SKM-1 treated with dmso at 0.1 percent for 144 hours (cell line): ENCODE measurements around the gene CHST6.
"Not testable (repeated sequence)": the region's sequence is repeated elsewhere in the genome, so short reads cannot be mapped to it uniquely, and the experiment has no call there.

ENCODE experiments used
- DNase-seq: peaks from one replicate; lab custom pipeline; 2025; ENCODE audit not compliant: unreplicated experiment; lab: John Stamatoyannopoulos, UW

The CHST6 gene

DNA sequence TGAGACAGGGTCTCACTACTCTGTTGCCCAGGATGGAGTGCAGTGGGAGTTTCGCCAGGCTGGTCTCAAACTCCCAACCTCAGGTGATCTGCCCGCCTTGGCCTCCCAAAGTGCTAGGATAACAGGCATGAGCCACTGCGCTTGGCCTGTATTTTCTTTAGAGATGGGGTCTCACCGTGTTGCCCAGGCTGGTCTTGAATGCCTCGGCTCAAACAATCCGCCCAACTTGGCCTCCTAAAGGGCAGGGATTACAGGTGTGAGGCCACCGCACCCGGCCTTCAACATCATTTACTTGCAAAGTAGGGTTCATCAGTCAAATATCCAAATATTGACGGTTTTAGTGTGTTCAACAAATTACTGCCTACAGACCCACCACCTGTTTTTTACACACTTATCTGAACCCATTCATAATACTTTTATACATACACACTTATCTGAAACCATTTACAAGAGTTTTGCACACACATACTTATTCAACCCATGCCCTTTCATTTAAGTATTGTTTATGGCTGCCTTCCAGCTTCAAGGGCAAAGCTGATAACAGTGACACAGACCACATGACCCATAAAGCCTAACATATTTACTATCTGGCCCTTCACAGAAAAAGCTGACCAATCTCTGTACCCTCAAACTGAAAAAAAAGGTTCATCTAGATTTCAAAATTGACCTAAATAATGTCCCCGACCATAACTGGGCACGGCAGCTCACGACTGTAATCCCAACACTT lies 42.6 kb downstream of the CHST6 start:
- no peak for DNase-seq

DNA sequence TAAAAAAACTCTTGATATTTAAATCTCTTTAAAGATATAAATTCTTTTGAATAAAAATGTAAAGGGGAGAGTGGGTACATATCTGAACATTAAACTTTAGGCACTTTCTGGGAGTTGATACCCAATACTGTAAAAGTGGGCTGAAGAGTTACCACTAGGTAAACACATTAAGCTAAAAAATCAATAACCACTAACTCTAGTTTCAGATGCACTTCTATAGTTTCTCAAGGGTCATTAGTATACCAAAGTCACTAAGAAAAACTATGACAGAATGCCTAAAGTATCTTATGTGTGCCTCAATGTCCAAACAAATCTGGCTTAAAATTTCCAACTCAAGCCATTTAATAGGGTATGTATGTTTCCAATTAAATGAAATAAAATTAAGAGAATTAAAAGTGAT lies 48.8 kb downstream of the CHST6 start:
- no peak for DNase-seq

DNA sequence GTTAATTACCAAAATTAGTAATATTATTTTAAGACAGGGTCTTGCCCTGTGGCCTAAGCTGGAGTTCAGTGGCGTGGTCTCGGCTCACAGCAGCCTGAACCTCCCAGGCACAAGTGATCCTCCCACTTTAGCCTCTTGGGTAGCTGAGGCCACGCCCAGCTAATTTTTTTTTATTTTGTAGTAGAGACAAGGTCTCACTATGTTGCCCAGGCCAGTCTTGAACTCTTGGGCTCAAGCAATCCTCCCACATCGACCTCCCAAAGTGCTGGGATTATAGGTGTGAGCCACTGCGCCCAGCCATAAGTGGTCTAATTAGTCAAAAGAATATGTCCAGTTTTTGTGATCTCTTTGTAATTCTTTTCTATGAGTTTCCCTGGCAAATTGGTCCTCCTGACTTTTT lies 49.9 kb downstream of the CHST6 start:
- no peak for DNase-seq

DNA sequence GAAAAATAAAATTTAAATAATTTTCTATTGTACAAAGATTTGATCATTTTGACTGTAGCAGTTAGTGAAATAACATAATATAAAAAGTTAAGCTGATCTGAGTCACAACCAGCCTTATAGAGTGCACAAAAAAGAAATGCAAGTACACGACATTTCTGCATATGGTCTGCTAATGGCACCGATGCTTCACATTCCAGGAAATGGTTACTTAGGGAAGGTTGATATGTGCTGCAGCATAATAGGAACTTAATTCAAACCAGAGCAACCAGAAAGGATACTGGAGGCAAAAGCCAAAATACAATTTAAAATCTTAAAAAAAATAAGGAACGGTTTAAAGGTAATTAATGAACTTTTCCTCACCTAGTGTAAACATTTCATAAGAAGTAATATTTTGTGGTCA lies 51.9 kb downstream of the CHST6 start:
- no peak for DNase-seq

DNA sequence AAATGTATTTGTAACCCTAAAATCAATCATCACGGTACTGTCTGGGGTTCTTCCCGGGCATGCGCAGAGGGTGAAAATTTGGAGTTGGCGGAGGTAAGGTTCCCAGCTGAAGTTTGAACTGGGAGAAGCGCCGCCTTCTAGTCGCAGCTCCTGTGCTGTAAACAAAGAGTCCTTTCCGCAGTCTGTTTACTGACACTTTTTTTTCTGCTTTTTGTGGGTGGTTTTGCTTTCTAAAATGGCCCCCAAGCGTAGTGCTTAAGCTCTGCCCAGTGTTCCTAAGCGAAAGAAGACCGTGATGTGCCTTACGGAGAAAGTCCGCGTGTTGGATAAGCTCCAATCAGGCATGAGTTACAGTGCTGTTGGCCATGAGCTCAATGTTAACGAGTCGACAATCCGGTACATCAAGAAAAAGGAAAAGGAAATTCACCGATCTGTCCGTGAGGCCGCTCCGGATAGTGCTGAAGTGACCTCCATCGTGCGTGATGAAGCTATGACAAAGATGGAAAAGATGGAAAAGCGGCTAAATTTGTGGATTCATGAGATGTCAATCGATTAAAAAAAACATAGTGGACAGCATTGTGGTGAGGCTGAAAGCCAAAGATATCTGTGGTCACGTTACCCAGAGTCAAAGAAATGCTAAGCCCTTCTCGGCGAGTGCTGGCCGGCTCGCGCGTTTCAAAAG lies 61.4 kb downstream of the CHST6 start:
- DNase-seq, result no peak

DNA sequence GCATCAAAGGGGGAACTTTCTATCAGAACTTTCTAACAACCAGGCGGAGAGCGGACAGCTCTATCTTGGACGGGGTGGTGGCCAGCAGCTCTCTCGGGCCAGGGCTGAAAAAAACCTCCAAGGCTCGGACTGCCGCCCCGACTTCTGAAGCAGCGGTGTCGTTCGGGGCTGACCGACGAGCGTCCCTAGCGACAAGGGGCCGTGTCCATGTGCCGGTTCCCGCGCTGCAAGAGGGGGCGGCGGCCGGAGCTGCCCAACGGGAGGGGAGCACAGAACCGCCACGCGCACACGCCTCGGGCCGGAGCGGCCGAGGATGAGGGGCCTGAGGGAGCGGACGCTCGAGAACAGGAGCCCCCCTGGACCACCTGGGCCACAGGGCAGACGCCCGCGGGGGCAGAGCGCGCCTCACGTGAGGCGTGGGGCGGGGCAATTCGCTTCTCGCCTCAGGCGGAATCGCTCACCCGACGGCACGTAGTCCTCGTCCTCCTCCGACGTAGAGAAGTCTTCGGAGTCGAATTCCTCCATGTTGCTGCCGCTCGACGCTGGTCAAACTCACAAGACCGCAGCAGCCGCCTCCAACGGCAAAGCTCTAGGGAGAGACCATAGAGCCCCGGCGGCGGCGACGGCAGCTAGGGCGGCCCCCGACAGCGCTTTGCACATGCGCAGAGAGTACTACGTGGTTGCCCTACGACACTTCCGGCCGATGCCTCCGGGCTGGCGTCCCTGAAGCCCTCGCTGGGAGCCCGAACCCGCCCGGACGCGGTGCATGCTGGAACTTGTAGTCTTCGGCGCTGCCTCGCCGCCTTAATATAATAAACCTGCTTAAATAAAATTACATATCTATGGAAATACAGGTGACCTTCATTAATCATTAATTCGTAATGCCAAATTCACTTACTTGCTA lies 62.2 kb downstream of the CHST6 start, which contains the start of gene CFDP1:
Gene CFDP1, minus strand, starts transcription at position 676 of the 904 bp plus-strand sequence. Its CDS starts 151 bp downstream, at position 525.
- peak; percentile 90 for DNase-seq

DNA sequence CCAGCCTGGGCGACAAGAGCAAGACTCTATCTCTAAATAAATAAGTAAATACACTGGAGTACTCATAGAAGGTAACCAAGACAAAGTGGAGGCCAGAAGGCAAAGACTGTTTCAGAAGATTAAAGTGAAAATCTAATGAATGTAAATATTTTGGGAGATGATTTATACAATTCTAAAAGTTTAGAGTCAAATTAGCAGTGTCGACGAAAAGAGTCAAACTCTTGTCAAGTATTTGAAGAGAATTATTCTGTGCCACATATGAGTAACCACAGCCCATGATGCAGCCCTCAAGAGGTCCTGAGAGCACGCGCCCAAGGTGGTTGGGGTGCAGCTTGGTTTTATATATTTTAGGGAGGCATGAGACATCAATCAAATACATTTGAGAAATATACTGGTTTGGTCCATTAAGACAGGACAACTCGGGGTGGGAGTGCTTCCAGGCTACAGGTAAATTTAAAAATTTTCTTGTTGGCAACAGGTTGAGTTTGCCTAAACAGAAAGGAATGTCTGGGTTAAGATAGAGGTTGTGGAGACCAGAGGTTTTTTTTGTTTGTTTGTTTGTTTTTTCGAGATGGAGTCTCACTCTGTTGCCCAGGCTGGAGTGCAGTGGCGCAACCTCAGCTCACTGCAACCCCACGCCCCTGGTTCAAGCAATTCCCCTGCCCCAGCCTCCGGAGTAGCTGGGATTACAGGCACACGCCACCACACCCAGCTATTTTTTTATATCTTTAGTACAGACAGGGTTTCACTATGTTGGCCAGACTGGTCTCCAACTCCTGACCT lies 65.4 kb downstream of the CHST6 start:
- no peak for DNase-seq

DNA sequence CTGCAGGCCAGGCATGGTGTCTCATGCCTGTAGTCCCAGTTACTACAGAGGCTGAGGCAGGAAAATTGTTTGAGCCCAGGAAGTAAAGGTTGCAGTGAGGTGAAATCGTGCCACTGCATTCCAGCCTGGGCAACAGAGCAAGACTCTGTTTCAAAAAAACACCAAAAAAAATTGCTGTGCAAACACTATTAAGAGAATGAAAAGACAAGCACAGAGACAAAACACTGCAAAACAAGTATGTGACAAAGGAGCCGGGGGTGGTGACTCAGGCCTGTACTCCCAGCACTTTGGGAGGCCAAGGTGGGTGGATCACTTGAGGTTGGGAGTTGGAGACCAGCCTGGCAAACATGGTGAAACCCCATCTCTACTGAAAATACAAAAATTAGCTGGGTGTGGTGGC lies 68.7 kb downstream of the CHST6 start:
- not testable (repeated sequence) for DNase-seq

DNA sequence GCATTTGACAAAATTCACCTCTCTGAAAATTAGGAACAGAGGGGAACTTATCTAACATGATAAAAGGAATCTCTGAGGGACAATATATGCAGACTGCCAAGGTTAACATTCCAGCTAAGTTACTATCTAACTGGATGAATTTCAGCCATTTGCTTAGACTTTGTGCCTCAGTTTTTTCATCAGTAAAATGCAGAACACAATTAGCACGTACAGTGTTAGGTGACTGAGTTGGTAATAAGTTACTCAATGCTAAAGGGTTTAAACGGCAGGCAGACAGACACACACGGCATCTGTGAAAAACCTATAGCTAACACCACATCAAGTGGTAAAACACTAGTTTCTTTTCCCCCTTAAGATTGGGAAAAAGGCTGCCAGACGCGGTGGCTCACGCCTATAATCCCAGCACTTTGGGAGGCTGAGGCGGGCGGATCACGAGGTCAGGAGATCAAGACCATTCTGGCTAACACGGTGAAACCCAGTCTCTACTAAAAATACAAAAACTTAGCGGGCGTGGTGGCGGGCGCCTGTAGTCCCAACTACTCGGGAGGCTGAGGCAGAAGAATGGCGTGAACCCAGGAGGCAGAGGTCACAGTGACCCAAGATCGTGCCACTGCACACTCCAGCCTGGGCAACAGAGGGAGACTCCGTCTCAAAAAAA lies 71.0 kb downstream of the CHST6 start:
- not testable (repeated sequence) for DNase-seq

DNA sequence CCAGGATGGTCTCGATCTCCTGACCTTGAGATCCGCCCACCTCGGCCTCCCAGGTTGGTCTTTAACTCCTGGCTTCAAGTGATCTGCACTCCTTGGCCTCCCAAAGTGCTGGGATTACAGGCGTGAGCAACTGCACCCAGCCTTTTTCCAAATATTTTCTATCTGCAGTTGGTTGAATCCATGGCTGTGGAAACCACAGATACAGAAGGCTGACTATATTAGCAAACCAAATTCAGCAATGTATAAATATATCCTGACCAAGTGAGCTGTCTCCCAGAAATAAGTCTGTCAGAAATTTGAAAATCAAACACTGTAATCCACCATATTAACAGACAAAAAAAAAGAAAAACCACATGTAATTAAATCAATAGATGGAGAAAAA lies 71.5 kb downstream of the CHST6 start:
- DNase-seq, result no peak
